ENCODE data around the gene TP63.

- TF ChIP-seq, protein P1, sequence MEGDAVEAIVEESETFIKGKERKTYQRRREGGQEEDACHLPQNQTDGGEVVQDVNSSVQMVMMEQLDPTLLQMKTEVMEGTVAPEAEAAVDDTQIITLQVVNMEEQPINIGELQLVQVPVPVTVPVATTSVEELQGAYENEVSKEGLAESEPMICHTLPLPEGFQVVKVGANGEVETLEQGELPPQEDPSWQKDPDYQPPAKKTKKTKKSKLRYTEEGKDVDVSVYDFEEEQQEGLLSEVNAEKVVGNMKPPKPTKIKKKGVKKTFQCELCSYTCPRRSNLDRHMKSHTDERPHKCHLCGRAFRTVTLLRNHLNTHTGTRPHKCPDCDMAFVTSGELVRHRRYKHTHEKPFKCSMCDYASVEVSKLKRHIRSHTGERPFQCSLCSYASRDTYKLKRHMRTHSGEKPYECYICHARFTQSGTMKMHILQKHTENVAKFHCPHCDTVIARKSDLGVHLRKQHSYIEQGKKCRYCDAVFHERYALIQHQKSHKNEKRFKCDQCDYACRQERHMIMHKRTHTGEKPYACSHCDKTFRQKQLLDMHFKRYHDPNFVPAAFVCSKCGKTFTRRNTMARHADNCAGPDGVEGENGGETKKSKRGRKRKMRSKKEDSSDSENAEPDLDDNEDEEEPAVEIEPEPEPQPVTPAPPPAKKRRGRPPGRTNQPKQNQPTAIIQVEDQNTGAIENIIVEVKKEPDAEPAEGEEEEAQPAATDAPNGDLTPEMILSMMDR (IDR thresholded peaks at IDR 0.05; ENCODE audit: insufficient read depth, low read depth, low read length): no peak
- TF ChIP-seq EZH2 (IDR thresholded peaks at IDR 0.05; ENCODE audit: insufficient read depth, low read length): no peak
Measured at GRCh38 chr3:189680723-189681122, 49.5 kb downstream of the TP63 start.

Measured in astrocyte (in vitro differentiated cells and primary cell).